AG08395 (cell line): Measurements from ENCODE around the gene RGS19.
A peak's percentile ranks its signal among the peaks of the same experiment; 100 is the strongest.

Source experiments
- DNase-seq: peaks from one replicate; pipeline ENCODE4 v3.0.0; 2012; ENCODE audit warnings: mixed read lengths, low spot score

Gene RGS19

GRCh38 chr20:64108731-64109681, 29.7 kb upstream of the RGS19 start:
- DNase-seq = no peak

GRCh38 chr20:64107736-64108457, 28.6 kb upstream of the RGS19 start:
- no peak for DNase-seq

GRCh38 chr20:64106981-64107735, 27.8 kb upstream of the RGS19 start, which contains the start of gene NPBWR2:
Gene NPBWR2, minus strand, starts transcription at chr20:64107565. Its CDS starts 734 bp downstream, at chr20:64106831.
- DNase-seq = no peak

- DNase-seq = no peak
These were observed 27.2 kb upstream of the RGS19 start for GRCh38 chr20:64106435-64106961.

- no peak for DNase-seq
These were observed 26.6 kb upstream of the RGS19 start for GRCh38 chr20:64105846-64106434.

GRCh38 chr20:64104667-64105451, 25.5 kb upstream of the RGS19 start:
- DNase-seq = no peak

- DNase-seq = no peak
These were observed 24.8 kb upstream of the RGS19 start for GRCh38 chr20:64103871-64104666.

- no peak for DNase-seq
These were observed 23.5 kb upstream of the RGS19 start for GRCh38 chr20:64102647-64103354.

- peak; percentile 33 for DNase-seq
These were observed 22.7 kb upstream of the RGS19 start for GRCh38 chr20:64101731-64102621.

- DNase-seq = no peak
These were observed 21.8 kb upstream of the RGS19 start for GRCh38 chr20:64100946-64101688.

- DNase-seq = no peak
These were observed 21.2 kb upstream of the RGS19 start for GRCh38 chr20:64100566-64100888.

GRCh38 chr20:64099880-64100565, 20.7 kb upstream of the RGS19 start:
- no peak for DNase-seq

GRCh38 chr20:64099086-64099786, 19.9 kb upstream of the RGS19 start:
- DNase-seq = no peak

GRCh38 chr20:64098471-64099013, 19.2 kb upstream of the RGS19 start:
- DNase-seq = no peak

- DNase-seq = no peak
These were observed 17.2 kb upstream of the RGS19 start for GRCh38 chr20:64096535-64096934.

GRCh38 chr20:64095927-64096326, 16.6 kb upstream of the RGS19 start:
- no peak for DNase-seq
